Measurements from ENCODE around the gene GRB10.
A peak's percentile ranks its signal among the peaks of the same experiment; 100 is the strongest.

Gene GRB10

DNA sequence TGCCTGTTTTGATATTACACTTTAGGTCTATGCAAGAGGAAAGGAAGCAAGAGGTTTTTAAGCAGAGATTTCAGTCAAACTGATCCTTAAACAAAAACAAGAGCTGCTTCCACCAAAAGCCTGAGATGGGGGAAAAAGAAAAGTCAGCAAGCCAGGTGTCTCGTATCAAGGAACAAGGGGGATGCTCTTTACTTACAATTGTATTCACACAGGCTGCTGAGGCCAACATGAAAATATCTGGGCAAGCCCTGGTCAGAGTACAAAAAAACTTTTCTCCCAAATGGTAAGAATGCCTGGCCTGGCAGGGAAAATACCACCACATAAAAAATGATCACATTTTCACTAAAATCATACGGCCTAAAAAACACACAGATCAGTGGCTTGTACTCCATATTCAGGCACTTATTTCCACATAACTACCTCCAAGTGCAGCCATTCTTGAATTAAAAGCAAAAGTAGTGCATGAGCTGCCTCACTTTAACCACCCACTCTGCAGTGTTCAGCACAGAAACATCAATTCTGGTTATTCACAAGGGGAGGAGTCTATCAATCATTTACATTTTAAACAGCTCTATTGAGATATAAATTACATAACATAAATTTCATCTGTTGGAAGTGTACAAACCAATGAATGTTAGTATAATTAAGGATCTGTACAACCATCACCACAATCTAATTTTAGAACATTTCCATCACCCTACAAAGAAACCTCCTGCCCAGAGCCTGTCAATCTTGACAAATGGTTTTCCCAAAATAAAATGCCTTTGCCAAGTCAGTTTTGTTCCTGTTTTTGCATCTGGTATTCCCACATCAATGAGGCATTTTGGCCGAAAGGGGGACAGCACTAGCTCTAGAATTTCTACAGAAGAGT, 70.2 kb downstream of the GRB10 start:
- no peaks in the 10 kb centered on the region for H3K9me3 ChIP-seq (replicated peaks; ENCODE audit: low read length)
- H3K36me3 ChIP-seq (ENCODE audit: insufficient read depth, low read length): no peaks in the 10 kb centered on the region
- H3K4me1 ChIP-seq (ENCODE audit: control insufficient read depth, insufficient read depth, low read length): peaks cover 39% of the 10 kb centered on the region
- H3K4me2 ChIP-seq (ENCODE audit: low read length): no peak overlapping the region
- H3K27me3 ChIP-seq (ENCODE audit: control insufficient read depth, insufficient read depth, low read length): no peaks in the 10 kb centered on the region
- no peak overlapping the region for H3K4me3 ChIP-seq (ENCODE audit: low read length)
- H3K9ac ChIP-seq (ENCODE audit: low read depth, low read length): no peak overlapping the region

DNA sequence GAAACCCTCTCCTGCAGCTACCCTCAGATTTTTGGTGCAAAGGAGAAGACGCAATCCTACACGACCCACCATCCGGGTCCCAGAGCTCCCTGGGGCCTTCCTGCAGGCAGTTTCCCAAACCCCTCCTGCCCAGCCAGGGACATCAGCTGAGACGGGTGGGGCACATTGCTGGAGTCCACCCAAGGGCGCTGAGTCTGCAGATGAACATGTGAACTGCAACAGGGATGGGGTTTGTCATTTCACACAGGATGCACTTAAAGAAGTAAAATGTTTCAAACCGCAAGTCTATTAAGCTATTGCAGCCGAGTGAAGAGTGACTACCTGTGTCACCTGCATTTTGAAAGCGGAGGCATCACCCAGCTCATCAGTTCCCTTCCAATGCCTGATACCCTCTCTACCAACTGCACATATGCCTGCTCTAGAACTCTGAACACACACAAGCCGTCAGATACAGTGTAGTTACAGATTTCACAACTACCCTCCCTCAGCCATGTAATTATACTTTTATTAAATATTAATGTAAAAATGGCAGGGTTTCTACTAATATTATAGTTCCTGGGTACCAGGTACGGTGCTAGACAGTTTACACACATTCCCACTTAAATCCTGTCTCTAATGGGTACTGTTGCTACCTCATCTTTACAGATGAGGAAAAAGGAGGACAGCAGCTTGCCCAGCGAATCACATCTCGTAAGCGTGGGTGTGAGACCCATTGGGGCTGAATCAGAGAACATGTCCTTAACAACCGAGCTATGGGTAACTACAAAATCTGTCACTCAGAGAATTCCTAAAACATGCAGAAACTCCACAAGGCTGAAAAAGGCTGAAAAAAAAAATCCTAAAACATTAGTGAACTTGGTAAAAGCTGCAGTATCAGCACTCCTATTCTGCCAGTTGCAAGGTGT, 71.2 kb downstream of the GRB10 start:
- H3K9ac ChIP-seq (ENCODE audit: low read depth, low read length): no peak overlapping the region
- no peaks in the 10 kb centered on the region for H3K9me3 ChIP-seq (replicated peaks; ENCODE audit: low read length)
- no peaks in the 10 kb centered on the region for H3K27me3 ChIP-seq (ENCODE audit: control insufficient read depth, insufficient read depth, low read length)
- H3K36me3 ChIP-seq (ENCODE audit: insufficient read depth, low read length): no peaks in the 10 kb centered on the region
- peaks cover 41% of the 10 kb centered on the region for H3K4me1 ChIP-seq (ENCODE audit: control insufficient read depth, insufficient read depth, low read length)
- peak overlapping the region; percentile 3 for H3K4me2 ChIP-seq (ENCODE audit: low read length)
- no peak overlapping the region for H3K4me3 ChIP-seq (ENCODE audit: low read length)

DNA sequence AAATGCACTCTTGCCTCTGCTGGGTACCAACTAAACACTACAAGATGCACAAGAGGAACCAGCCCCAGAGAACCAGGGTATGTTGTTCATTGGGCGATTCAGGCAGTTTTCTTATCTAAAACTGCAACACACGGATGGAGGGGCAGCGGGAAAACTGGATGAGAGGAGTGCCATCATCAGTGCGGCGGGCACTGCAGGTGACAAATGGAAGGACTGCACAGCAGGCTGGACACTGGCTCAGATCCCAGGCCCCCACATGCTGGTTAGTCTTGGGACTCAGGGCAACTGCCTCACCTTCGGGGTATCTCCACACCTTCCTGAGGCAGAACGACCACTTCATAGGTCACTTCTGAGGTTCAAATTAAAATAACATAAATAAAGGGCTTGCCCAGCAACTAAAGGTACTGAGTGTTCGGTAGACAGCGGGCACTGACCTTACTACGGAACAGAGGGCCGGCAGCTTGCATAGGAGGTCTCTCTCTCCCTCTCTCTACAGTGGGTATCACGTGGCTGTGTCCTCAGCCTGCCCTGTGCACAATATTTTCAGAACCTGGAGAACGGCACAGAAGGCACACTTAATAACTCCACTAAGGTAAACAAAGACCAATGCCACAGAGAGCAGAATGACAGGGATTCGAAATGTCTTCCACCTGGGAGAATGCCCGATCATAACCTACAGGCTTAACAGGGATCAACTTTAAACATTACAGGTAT, 72.1 kb downstream of the GRB10 start:
- Histone ChIP-seq H3K27me3 (ENCODE audit: control insufficient read depth, insufficient read depth, low read length) (no peaks in the 10 kb centered on the region), H3K9ac (ENCODE audit: low read depth, low read length) (no peak overlapping the region), H3K4me3 (ENCODE audit: low read length) (no peak overlapping the region), H3K4me1 (ENCODE audit: control insufficient read depth, insufficient read depth, low read length) (peaks cover 40% of the 10 kb centered on the region), H3K4me2 (ENCODE audit: low read length) (no peak overlapping the region), H3K9me3 (replicated peaks; ENCODE audit: low read length) (no peaks in the 10 kb centered on the region), H3K36me3 (ENCODE audit: insufficient read depth, low read length) (no peaks in the 10 kb centered on the region)

DNA sequence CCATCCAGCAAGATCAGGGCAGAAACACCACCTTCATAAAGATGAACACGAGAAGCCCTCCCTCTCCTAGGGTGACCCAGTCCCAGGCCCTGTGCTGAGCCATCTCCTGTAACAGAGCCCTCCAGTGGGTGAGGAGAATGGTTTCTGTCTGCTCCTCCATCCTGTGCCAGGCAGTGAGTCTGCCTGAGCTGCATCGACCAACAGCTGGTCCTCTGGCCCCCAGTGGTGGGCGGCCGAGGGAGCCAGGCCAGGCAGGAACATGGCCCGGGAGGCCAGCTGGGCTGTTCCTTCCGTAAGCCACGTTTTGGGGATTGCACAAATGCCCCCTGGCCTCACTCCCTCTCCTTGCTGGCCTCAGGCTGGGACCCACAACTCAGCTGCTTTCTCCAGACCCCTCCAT, 73.5 kb downstream of the GRB10 start:
- H3K4me3 ChIP-seq (ENCODE audit: low read length): no peak overlapping the region
- H3K36me3 ChIP-seq (ENCODE audit: insufficient read depth, low read length): no peaks in the 10 kb centered on the region
- no peak overlapping the region for H3K9ac ChIP-seq (ENCODE audit: low read depth, low read length)
- no peak overlapping the region for H3K4me2 ChIP-seq (ENCODE audit: low read length)
- peaks cover 30% of the 10 kb centered on the region for H3K4me1 ChIP-seq (ENCODE audit: control insufficient read depth, insufficient read depth, low read length)
- no peaks in the 10 kb centered on the region for H3K27me3 ChIP-seq (ENCODE audit: control insufficient read depth, insufficient read depth, low read length)
- H3K9me3 ChIP-seq (replicated peaks; ENCODE audit: low read length): no peaks in the 10 kb centered on the region

DNA sequence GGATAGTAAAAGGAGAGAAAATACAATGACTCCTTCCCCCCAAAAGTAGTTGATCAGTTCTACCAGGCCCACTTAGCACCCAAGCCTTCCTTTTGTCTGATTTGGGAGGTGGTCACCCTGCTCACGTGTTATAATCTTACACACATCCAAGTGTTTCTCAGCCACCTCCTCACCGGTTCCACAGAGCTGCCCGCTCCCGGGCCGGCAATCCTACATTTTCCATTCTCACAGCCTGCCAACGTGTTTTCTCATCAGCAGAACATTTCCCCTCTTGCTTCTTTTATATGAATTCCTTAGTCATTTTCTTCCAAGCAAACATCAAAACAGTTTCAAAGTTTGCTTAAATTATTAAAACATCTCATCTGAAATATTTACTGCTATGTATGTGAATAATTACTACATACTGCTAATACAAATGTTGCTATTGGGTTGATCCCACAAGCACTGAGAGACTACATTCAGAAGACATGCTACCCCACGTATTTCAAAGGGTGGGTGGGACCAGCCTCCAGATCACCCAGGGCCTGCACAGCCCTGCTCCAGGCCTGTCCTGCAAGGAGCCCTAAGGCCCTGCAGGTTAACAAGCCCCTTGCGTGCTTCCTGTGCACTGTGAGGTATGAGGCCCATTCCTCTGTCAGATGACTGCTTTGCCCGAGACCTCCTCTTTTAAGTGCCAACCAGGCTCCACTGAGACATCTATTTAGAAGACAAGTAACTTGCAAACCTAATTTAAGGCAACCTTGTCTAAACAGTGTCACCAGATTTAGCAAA, 75.3 kb downstream of the GRB10 start:
- Histone ChIP-seq H3K27me3 (ENCODE audit: control insufficient read depth, insufficient read depth, low read length) (no peaks in the 10 kb centered on the region), H3K9me3 (replicated peaks; ENCODE audit: low read length) (no peaks in the 10 kb centered on the region), H3K9ac (ENCODE audit: low read depth, low read length) (no peak overlapping the region), H3K4me1 (ENCODE audit: control insufficient read depth, insufficient read depth, low read length) (peaks cover 21% of the 10 kb centered on the region), H3K4me3 (ENCODE audit: low read length) (no peak overlapping the region), H3K36me3 (ENCODE audit: insufficient read depth, low read length) (peaks cover 7% of the 10 kb centered on the region), H3K4me2 (ENCODE audit: low read length) (no peak overlapping the region)

DNA sequence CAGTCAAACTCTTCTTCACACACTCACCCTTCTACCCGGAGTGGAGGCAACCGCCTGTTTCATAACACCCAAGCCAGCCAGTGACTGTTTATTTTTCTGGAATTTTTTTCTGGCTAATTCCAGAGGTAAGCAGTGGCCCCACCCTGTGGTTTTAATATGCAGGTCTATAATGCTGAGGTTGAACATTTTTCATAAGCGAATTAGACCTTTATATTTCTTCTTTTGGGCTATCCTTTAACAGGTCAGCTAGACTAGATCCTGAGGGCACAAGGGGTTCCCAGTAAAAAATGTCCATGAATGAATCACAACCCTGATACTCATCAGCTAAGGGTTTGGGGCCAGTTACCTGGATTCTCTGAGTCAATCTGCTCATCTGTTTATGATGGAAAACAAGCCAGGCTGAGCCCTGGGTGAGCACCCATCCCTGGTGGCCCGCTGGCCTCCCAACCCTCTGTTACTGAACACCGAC, 76.2 kb downstream of the GRB10 start:
- no peak overlapping the region for H3K9ac ChIP-seq (ENCODE audit: low read depth, low read length)
- H3K4me3 ChIP-seq (ENCODE audit: low read length): no peak overlapping the region
- peaks cover 12% of the 10 kb centered on the region for H3K4me1 ChIP-seq (ENCODE audit: control insufficient read depth, insufficient read depth, low read length)
- no peaks in the 10 kb centered on the region for H3K9me3 ChIP-seq (replicated peaks; ENCODE audit: low read length)
- no peak overlapping the region for H3K4me2 ChIP-seq (ENCODE audit: low read length)
- H3K27me3 ChIP-seq (ENCODE audit: control insufficient read depth, insufficient read depth, low read length): no peaks in the 10 kb centered on the region
- H3K36me3 ChIP-seq (ENCODE audit: insufficient read depth, low read length): peaks cover 10% of the 10 kb centered on the region

DNA sequence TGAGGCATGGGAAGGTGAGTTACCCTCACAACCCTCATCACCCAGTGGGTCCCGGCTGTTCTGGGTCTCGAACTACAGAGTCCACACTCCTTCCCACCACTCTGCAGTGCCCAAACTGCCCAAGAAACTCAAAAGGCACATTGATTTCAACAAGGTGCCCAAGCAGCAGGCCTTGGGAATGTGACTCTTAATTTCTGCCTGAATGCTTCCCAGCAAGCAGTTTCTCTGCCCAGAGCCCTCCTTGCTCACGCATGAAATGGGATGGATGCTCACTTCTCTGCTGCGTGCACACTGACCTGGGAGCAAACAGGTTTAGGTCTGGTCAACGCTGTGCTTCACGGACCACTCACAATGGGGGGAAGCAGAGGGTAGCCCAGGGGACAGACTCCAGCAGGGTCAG, 77.9 kb downstream of the GRB10 start:
- H3K4me3 ChIP-seq (ENCODE audit: low read length): no peak overlapping the region
- no peak overlapping the region for H3K9ac ChIP-seq (ENCODE audit: low read depth, low read length)
- H3K36me3 ChIP-seq (ENCODE audit: insufficient read depth, low read length): peaks cover 19% of the 10 kb centered on the region
- no peaks in the 10 kb centered on the region for H3K9me3 ChIP-seq (replicated peaks; ENCODE audit: low read length)
- no peaks in the 10 kb centered on the region for H3K27me3 ChIP-seq (ENCODE audit: control insufficient read depth, insufficient read depth, low read length)
- H3K4me2 ChIP-seq (ENCODE audit: low read length): no peak overlapping the region
- H3K4me1 ChIP-seq (ENCODE audit: control insufficient read depth, insufficient read depth, low read length): peaks cover 6% of the 10 kb centered on the region

DNA sequence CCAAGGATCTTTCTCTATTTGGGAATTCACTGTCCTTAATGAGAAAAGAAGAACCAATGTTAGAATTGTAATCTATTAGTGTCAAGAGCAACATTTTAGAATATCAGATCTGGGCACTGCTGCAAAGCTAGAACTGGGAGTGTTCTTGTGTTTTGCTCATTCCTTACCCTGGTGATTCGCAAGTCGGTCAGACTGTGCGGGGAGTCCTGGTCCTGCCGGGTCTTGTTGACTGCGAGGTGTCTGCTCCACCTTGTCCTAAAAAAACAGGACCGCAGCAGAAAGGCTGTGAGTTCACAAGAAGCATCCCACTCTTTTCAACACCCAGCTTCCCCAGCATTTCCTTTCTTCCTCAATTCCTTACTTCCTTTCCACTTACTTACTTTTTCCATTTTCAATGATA, 79.0 kb downstream of the GRB10 start:
- Histone ChIP-seq H3K9me3 (replicated peaks; ENCODE audit: low read length) (no peaks in the 10 kb centered on the region), H3K4me3 (ENCODE audit: low read length) (no peak overlapping the region), H3K9ac (ENCODE audit: low read depth, low read length) (no peak overlapping the region), H3K4me2 (ENCODE audit: low read length) (no peak overlapping the region), H3K4me1 (ENCODE audit: control insufficient read depth, insufficient read depth, low read length) (peaks cover 6% of the 10 kb centered on the region), H3K36me3 (ENCODE audit: insufficient read depth, low read length) (peaks cover 19% of the 10 kb centered on the region), H3K27me3 (ENCODE audit: control insufficient read depth, insufficient read depth, low read length) (no peaks in the 10 kb centered on the region)

DNA sequence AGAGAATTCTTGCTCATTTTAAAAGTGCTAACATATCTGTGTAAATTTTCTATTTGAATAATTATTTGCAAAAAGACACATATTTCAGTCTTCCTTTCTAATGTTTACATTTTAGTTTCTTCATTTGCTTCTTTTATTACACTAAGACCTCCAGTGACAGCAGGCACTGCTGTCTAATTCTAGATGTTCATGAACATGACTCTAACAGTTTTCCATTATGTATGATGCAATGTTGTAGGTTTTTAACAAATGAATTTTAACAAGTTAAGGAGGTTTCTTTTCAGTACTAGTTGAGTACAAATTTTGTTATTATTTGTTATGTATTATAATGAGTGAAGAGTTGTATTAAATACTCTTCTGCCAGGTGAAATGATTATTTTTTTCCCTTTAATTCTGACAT, 83.6 kb downstream of the GRB10 start:
- H3K4me2 ChIP-seq (ENCODE audit: low read length): no peak overlapping the region
- H3K27me3 ChIP-seq (ENCODE audit: control insufficient read depth, insufficient read depth, low read length): no peaks in the 10 kb centered on the region

DNA sequence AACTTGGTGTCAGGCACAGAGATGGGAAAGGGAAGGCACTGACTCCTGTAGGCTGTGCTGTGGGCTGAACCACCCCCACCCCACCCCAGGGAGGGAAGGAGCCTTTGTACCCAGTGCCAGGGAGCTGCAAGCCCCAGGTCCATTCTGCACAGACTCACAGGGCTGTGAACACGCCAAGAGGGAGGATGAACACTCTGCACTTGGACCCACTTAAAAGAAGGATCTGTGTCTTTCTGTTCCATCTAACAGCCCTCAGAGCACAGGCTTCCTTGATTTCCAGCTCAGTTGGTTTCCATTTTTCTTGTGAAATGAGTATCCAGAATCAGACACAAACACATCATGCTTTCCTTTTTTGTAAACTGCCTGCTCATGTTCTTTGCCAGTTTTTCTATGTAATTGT, 84.9 kb downstream of the GRB10 start:
- peaks cover 14% of the 10 kb centered on the region for H3K36me3 ChIP-seq (ENCODE audit: insufficient read depth, low read length)
- H3K9me3 ChIP-seq (replicated peaks; ENCODE audit: low read length): no peaks in the 10 kb centered on the region
- H3K4me1 ChIP-seq (ENCODE audit: control insufficient read depth, insufficient read depth, low read length): no peaks in the 10 kb centered on the region
- no peak overlapping the region for H3K4me2 ChIP-seq (ENCODE audit: low read length)
- H3K4me3 ChIP-seq (ENCODE audit: low read length): no peak overlapping the region
- no peak overlapping the region for H3K9ac ChIP-seq (ENCODE audit: low read depth, low read length)
- H3K27me3 ChIP-seq (ENCODE audit: control insufficient read depth, insufficient read depth, low read length): no peaks in the 10 kb centered on the region

More for the DNA sequence above, 83.6 kb downstream of the GRB10 start:
- Histone ChIP-seq H3K9me3 (replicated peaks; ENCODE audit: low read length) (no peaks in the 10 kb centered on the region), H3K4me3 (ENCODE audit: low read length) (no peak overlapping the region), H3K36me3 (ENCODE audit: insufficient read depth, low read length) (peaks cover 19% of the 10 kb centered on the region), H3K4me1 (ENCODE audit: control insufficient read depth, insufficient read depth, low read length) (no peaks in the 10 kb centered on the region), H3K9ac (ENCODE audit: low read depth, low read length) (no peak overlapping the region)

Data from skeletal muscle satellite cell (primary cell).